HG02642 (cell line): Measurements from ENCODE around the gene VAC14.

Experiments
- ATAC-seq: cut with Tn5 transposase; IDR thresholded peaks from one replicate; pipeline ENCODE4 v1.9.1; 2021; ENCODE audit warnings: mild to moderate bottlenecking; ENCODE audit not compliant: unreplicated experiment, poor library complexity

The VAC14 gene

DNA sequence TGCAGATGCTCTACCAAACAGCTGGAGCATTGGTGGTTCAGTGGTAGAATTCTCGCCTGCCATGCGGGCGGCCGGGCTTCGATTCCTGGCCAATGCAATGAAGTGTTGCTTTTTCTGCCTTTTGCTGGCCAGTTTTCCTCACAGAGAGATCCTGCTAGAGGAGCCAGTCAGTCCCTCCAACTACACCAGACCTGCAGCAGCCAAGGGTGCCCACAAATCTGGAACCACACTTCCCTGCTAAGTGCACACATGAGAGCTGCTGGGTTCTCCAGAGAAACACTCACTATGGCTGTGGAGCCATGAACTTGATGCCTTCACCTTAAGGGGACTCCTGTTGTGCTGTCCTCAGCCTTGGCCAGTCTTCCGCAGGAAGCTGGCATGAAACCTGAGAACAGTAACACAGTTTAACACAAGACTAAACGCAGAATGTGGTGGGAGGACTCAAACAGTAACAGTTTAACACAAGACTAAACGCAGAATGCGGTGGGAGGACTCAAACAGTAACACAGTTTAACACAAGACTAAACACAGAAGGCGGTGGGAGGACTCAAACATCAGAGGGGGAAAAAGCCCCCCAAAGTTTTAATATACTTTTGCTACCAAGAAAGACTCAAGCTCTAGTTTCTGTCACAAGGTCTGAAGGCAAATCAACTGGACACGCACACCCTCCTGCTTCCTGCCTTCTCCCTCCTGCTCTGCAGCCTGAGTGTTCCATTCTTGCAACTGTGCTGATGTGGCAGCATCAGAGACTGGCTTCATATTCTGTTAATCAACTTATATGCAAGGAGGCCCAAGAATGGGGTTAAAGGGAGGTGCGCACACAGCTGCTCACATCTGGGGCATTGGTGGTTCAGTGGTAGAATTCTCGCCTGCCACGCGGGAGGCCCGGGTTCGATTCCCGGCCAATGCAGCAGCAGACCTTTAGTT, 12.0 kb downstream of the VAC14 start:
- ATAC-seq: no peak

DNA sequence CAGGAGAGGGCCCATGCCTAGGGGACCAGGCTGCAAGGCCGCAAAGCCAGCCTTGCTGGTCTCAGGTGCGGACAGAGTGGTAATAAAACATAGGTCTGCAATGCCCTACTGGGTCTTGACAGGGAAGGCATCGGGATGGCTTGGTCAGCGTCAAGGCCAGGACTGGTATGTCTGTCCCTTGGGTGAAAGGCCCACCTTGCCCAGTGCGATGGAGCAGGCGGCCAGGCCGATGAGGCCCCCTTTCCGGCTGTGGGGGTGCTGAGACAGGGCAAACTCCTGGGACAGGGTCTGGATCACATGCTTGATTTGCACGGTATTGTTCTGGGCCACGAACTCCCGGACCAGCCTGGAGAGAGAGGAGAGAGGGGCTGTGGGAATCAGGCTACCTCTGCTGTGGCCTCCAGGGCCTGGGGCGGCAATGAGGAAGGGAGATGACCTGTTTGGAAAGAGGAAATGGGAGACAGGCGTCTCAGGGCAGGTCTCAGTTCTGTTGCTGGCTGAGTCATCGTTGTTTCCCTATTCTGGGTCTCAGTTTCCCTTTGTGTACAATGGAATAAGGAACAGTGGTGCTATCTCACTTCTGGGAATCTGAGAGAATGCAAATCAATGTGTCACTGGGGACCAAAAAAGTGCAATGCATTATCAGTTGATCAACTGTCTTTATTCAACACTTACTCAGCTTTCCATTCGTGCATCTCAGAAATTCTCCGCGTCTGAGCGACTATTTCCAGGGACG, 14.8 kb downstream of the VAC14 start:
- no peak for ATAC-seq

DNA sequence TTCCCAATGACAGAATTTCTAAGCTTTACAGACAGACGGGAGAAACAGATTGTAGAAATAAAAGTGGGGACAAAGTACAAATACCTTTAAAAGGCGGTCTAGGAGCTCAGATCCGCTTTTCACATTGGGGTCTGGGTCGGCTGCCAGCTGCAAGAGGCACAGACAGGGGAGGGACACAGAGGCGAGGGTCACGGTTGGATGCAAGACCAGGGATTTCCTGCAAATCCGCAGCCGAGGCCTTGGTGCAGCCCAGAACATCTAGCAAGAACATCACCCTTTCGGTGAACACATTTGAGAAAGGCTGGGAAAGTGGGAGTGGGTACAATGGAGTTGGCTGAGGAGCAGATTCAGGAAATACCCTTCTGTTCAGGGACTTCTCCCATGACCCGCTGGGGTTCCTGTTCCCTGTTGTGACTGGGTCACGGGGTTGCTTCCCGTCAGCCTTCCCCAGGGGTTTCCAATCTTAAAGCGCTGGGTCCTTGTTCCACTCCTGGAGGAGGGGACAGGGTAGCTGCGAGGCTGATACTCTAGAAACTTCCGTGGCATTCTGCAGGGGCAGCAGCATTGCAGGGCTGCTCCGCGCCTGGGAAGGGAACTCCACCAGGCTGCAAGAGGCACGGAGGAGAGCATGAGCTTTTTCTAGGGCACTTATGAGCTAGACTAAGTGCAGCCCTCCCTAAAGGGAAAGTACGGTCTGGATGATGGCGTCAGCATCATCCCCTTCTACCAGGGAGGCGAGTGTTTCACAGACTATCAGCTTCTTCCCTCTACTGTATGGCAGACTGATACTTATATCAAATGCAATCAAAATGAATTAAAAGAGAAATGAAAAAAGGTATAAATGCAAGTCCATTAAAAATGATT, 16.0 kb downstream of the VAC14 start:
- ATAC-seq: no peak

DNA sequence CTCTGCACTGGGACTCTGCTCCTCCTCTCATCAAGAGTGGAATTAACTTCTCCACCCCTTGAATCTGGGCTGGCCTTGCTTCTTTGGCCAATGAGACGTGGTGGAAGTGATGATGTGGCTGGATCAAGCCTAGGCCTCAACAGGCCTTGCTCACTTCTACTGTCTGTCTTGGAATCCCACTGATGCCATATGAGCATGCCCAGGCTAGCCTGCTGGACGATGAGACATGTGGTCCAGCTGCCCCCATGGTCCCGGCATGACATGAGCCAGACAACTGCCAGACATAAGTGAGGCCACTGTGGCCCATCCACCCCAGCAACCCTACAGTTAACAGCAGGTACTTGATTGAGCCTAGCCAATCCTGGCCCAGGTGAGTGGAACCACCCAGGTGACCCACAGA, 18.7 kb downstream of the VAC14 start:
- ATAC-seq: no peak

DNA sequence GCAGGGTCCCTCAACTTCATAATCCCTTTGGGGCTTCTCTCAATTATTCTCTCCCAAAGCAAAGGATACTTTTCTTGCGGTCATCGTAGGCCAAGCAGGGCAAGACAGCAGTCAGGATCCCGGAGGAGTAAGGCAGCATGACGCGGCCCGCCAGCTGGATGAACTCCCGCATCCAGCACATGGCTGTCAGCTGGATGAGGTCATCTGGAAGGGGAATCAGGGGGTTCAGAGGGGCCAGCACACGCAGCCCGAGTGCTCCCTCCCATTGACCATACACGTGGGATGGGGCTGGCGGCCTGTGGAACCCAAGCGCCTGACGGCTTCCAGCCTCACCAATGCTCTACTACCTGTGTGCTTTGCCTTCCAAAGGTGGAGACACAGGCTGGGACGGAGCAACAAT, 19.2 kb downstream of the VAC14 start:
- ATAC-seq: no peak

DNA sequence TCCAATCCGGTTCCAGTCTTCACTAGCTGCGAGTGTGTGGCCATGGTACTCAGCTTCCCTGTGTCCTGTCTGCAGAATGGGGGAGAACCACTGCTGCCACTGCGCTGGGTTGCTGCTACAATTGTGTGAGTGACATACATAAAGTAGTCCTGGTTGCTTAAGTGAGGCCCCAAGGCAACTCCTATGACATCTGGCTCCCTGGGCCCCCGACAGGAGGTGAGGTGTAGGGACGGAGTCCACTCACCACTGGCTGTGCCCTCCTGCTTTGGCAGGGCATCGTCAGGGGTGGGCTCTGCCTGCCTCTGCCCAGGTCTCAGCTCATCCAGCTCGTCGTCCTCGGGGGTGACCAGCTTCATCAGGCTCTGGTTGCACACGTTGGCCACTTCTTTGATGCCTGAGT, 20.4 kb downstream of the VAC14 start:
- ATAC-seq: no peak

DNA sequence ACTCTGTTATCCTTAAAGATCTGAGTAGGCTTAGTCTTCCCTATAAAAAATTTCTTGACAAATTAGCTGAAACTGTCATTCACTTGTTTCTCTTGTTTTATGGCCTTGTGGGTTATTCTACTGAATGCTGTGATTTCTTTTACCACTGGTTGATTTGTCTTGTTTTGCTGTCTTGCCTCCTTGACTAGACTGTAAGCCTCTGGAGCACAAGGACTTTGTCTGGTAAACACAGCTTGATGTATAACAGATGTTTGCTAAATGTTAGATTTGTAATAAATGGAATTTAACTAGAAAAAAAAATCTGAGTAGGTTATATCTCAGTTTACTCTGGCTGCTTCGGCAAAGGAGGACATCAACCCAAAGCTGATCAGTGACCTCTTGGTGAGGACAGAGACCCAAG, 21.6 kb downstream of the VAC14 start:
- ATAC-seq: no peak

DNA sequence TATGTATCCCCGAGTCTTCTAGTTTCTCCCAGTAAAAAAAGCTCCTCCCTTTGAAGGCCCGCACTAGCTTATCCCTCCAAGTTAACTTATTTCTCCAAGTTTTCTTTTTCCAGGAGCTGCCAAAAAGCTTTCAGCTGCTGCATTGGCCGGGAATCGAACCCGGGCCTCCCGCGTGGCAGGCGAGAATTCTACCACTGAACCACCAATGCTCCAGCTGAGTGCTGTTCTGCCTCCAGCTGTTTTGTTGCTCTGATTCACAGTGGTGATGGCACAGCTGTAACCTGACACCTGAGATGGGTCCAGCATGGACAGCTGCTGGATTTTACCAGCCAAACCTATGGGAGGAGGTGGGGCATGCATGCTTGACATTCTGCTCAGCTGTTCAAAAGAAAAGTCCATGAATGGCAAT, 22.1 kb downstream of the VAC14 start:
- ATAC-seq: no peak

DNA sequence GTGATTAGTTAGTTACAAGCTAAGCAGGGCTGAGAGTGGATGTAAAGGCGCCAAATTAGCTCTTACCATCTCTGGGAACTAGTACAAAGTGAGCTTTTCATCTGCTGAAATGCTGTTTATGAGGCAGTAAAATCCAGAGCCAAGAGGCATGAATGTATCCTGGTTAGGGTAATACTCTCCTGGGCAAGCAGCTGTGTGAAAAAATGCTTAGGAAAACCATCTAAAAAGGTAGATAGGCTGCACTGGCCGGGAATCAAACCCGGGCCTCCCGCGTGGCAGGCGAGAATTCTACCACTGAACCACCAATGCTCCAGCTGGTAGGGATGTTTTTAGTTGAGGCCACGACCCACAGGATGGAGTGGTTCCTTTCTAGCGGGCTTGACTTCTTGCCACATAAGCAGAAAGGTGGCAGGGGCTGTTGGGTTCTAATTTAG, 23.0 kb downstream of the VAC14 start:
- ATAC-seq: no peak

DNA sequence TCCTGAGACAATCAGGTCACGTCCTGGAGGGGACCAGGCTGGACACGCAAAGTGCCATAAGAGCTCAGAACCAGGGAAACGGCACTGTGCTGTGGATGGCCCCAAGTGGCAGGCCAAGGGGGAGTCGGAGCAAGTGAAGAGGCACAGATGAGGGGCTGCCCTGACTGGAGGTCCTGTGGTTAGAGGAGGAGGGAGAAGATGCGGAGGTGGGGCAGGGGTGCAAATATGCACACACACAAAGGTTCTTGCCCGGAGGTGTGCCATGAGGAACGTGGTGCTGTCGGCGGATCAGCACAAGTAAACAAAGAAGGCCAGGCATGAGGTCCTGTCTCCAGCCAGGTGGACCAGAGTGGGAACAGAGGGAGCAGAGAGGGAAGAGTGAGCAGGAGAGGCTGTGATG, 23.5 kb downstream of the VAC14 start:
- ATAC-seq: no peak

DNA sequence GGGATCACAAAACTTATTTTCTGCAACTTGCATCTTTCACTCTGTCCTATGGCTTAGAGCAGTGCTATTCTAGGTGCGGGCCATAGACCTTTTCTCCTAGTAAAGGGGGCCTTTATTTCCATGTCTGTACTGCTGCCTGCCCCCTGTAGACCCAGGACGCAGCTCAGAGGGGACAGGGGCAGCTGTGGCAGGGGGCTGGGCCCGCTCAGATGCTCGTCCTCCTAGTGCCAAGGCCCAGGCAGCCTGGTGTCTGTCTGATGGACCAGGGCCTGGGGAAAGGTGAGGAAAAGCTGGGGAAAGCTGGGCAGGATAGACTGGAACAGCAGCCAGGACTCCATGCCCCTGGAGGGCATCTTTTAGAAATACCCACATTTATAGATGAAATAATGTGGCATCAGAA, 25.6 kb downstream of the VAC14 start:
- ATAC-seq: no peak

DNA sequence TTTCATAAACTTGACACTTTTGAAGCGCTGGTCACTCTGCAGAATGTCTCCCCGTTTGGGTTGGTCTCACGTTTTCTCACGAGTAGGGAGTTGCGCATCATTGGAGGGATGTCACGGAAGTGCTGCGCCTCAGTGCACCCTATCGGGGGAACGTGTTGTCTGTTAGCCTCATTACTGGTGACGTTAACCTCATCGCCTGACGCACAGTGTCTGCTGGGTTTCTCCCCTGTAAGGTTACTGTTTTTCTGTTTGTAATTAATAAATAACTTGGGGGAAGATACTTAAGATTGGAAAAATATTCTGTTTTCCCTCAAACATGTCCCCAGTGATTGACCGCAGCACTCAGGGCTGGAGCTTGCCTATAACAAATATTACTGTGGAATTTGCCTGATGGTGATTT, 26.7 kb downstream of the VAC14 start:
- ATAC-seq: no peak

DNA sequence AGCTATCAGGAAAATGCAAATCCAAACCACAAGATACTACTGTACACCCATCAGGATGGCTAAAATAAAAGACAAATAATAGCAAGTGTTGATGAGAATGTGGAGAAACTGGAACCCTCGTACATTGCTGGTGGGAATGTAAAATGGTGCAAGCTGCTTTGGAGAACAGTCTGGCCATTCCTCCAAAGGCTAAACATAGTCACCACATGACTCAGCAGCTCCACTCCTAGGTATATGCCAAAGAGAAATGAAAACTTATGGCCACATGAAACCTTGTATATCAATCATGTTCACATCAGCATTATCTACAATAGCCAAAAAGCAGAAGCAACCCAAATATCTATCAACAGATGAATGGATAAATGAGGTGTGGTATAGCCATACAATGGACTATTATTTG, 28.5 kb downstream of the VAC14 start:
- no peak for ATAC-seq

DNA sequence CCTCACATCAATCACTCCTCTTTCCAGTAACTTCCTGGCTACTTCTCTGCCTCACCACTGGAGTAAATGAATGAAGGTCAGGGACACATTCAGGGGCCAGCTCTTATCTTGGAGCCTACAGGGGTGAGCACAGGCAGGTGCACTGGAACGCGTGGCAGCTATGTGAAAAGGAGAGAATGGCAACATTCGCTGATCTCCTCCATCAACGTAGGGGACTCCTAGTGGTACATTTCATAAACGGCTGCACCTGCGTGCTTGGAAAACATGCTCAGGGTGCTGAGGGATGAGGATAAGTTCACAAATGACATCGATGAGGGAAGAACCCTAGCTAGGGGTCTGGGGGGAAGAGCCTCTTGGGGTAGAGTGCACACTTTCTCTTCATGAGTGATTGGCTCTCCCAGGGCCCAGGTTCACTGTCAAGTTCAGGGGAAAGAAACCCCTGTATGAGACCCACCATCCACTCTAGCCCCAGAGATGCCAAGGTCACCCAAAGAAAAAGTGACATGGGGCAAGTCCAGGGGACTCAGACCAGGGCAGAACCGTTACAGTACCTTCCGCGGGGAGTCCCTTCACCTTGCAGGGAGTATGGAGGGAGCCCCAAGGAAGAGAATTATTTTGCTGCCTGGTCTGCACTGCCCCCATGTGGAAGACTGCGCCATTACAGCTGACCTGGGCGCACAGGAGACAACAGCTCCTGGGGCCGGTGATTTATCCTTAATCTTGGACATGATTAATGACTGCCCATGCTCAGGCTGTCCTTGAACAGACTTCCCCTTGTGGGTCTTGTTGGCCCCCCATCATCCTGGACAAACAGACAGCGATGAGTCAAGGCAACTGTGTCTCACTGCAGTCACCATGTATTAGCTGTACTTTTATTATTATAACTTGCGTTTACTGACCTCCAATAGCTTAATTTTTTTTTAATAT, 30.1 kb downstream of the VAC14 start:
- ATAC-seq: no peak

DNA sequence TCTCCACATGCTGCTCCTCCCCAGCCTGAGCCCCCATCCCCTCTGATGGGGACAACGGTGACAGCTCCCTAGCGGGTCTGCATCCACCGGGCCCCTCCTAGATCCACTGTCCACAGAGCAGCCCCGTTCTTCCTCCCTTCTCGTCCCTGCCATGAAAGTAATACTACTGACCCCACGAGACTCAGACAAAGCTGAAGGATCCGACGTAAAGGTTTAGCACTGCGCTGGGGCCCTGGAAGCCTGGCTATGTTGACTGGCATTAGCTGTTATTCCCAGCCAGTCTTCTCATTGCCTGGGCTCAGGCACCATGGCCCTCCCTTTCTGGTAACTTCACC, 30.7 kb downstream of the VAC14 start:
- ATAC-seq: no peak

DNA sequence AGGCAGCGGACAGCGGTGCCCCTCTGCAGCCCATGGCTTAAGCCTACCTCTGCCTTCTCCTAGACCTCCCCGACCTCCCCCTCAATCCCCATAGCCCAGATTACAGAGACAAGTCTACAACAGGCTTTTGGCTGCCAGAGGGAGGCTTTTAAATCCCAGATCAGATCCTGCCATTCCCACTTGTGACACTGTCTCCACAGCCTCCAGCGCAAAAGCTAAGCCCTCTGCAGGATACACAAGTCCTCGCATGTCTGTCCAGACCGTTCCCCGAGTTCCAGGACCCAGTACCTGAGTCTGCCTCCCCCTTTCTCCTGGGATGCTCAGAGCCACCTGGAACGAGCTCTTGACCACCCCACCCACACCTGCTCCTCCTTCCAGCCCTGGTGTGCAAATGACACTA, 31.2 kb downstream of the VAC14 start:
- no peak for ATAC-seq

DNA sequence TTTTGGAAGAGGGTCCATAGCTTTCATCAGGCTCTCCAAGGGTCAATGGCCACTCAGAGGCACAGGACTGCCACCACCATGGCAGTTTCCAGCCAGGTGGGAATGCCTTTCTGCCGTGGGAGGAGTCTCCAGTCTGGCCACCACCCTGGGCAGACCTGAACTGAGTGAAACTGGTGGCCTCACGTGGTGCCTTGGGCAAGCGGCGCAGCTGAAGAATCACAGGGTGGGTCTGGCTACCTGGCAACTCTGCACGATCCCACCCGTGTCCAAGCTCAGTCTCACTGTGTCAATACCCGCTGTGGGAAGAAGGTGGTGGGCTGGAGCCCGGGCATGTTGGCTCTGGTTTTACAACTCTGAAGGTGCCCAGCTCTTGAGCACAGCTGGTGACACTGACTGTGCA, 31.8 kb downstream of the VAC14 start:
- no peak for ATAC-seq

DNA sequence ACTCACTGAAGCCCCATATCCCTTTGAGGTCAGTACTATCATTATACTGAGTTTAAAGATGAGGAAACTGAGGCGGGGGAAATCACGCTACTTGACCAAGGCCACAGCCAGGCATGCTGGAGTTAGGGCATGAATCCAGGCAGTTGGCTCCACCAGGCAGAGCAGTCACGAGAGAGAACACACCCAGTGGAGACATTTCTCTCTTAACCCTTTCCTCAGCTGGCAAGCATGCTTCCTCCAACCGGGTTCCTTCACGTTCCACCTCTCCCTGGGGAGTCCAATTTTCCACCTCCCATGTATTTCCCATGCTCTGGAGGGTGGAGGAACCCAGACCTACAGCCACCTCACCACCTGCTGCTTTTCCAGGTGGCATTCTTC, 32.8 kb downstream of the VAC14 start:
- ATAC-seq: no peak

DNA sequence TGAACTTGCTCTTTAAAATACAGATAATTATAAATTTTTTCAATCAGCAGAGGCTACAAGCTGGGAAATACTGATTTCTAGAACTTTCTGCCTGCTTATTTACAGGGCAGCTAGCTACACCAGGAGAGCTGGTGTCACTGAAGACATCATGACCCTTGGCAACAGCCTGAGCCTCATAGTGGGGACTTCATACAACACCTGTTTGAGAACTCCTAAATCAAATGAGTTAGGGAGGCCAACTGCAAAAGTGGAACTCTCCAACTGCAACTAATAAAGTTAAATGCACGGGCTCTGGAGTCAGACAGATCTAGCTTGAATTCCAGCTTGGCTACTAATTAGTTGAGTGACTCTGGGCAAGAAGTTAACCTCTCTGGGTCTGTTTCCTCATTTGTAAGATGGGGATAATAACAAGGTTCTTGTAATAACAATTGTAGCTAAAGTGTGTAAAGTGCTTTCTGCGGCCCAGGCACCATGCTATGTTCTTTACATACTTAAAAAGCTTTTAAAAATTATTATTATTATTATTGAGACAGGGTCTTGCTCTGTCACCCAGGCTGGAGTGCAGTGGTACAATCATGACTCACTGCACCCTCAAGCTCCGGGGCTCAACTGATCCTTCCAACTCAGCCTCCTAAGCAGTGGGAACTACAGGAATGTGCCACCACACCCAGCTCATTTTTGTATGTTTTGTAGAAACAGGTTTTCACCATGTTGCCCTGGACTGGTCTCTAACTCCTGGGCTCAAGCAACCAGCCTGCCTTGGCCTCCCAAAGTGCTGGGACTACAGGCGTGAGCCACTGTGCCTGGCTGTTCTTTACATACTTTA, 33.4 kb downstream of the VAC14 start:
- ATAC-seq: no peak
